ENCODE data around the gene TMEM200A.
"Not testable (repeated sequence)": the region's sequence is repeated elsewhere in the genome, so short reads cannot be mapped to it uniquely, and the experiment has no call there.

TMEM200A gene

GRCh38 chr6:130365166-130366106, at the start of gene TMEM200A:
TSS of gene TMEM200A (plus strand) at chr6:130366017. CDS start at chr6:130440423, 74,406 bp downstream.
- peaks cover 0 to 2% (median 0%) of the 10 kb centered on the region in 5 donors for H3K9me3 ChIP-seq (ENCODE audit: control insufficient read depth in 5 of 5, low read length in 5 of 5)
- H3K9ac ChIP-seq (ENCODE audit: low read length in 5 of 5): no peak within 1 kb of the TSS
- peak within 1 kb of the TSS; percentile 8 to 72 (median 62) for H3K4me3 ChIP-seq (ENCODE audit: low read depth in 1 of 5, low read length in 5 of 5)
- H3K36me3 ChIP-seq (ENCODE audit: control insufficient read depth in 5 of 5, insufficient read depth in 5 of 5, low read length in 5 of 5): no peaks in the 10 kb centered on the region
- H3K4me1 ChIP-seq (ENCODE audit: control insufficient read depth in 5 of 5, insufficient read depth in 5 of 5, low read length in 5 of 5): peaks cover 0 to 20% (median 17%) of the 10 kb centered on the region in 5 donors
- peaks cover 6 to 31% (median 17%) of the 10 kb centered on the region in 5 donors for H3K27me3 ChIP-seq (ENCODE audit: control insufficient read depth in 5 of 5, insufficient read depth in 4 of 5, low read length in 5 of 5)
- no peak within 1 kb of the TSS for H3K27ac ChIP-seq (ENCODE audit: low read depth, low read length)

GRCh38 chr6:130320908-130321307, 44.9 kb upstream of the TMEM200A start:
- H3K9ac ChIP-seq (ENCODE audit: low read length in 5 of 5): no peak overlapping the region
- H3K27me3 ChIP-seq (ENCODE audit: control insufficient read depth in 5 of 5, insufficient read depth in 4 of 5, low read length in 5 of 5): no peaks in the 10 kb centered on the region
- no peak overlapping the region for H3K4me3 ChIP-seq (ENCODE audit: low read depth in 1 of 5, low read length in 5 of 5)
- no peaks in the 10 kb centered on the region for H3K36me3 ChIP-seq (ENCODE audit: control insufficient read depth in 5 of 5, insufficient read depth in 5 of 5, low read length in 5 of 5)
- H3K27ac ChIP-seq (ENCODE audit: low read depth, low read length): no peak overlapping the region
- H3K4me1 ChIP-seq (ENCODE audit: control insufficient read depth in 5 of 5, insufficient read depth in 5 of 5, low read length in 5 of 5): no peaks in the 10 kb centered on the region
- H3K9me3 ChIP-seq (ENCODE audit: control insufficient read depth in 5 of 5, low read length in 5 of 5): no peaks in the 10 kb centered on the region

- Histone ChIP-seq H3K27ac (ENCODE audit: low read depth, low read length) (no peak overlapping the region), H3K4me1 (ENCODE audit: control insufficient read depth in 5 of 5, insufficient read depth in 5 of 5, low read length in 5 of 5) (no peaks in the 10 kb centered on the region), H3K4me3 (ENCODE audit: low read depth in 1 of 5, low read length in 5 of 5) (no peak overlapping the region), H3K27me3 (ENCODE audit: control insufficient read depth in 5 of 5, insufficient read depth in 4 of 5, low read length in 5 of 5) (no peaks in the 10 kb centered on the region), H3K9me3 (ENCODE audit: control insufficient read depth in 5 of 5, low read length in 5 of 5) (no peaks in the 10 kb centered on the region), H3K36me3 (ENCODE audit: control insufficient read depth in 5 of 5, insufficient read depth in 5 of 5, low read length in 5 of 5) (no peaks in the 10 kb centered on the region), H3K9ac (ENCODE audit: low read length in 5 of 5) (no peak overlapping the region)
Observed at GRCh38 chr6:130322673-130323268, 43.0 kb upstream of the TMEM200A start.

GRCh38 chr6:130324657-130325056, 41.2 kb upstream of the TMEM200A start:
- no peak overlapping the region for H3K4me3 ChIP-seq (ENCODE audit: low read depth in 1 of 5, low read length in 5 of 5)
- no peak overlapping the region for H3K9ac ChIP-seq (ENCODE audit: low read length in 5 of 5)

GRCh38 chr6:130326496-130326895, 39.3 kb upstream of the TMEM200A start:
- no peaks in the 10 kb centered on the region for H3K36me3 ChIP-seq (ENCODE audit: control insufficient read depth in 5 of 5, insufficient read depth in 5 of 5, low read length in 5 of 5)
- H3K9me3 ChIP-seq (ENCODE audit: control insufficient read depth in 5 of 5, low read length in 5 of 5): no peaks in the 10 kb centered on the region
- H3K4me3 ChIP-seq (ENCODE audit: low read depth in 1 of 5, low read length in 5 of 5): no peak overlapping the region
- H3K27me3 ChIP-seq (ENCODE audit: control insufficient read depth in 5 of 5, insufficient read depth in 4 of 5, low read length in 5 of 5): no peaks in the 10 kb centered on the region
- no peak overlapping the region for H3K27ac ChIP-seq (ENCODE audit: low read depth, low read length)
- no peak overlapping the region for H3K9ac ChIP-seq (ENCODE audit: low read length in 5 of 5)
- H3K4me1 ChIP-seq (ENCODE audit: control insufficient read depth in 5 of 5, insufficient read depth in 5 of 5, low read length in 5 of 5): no peaks in the 10 kb centered on the region

More at GRCh38 chr6:130324657-130325056, 41.2 kb upstream of the TMEM200A start:
- no peaks in the 10 kb centered on the region for H3K27me3 ChIP-seq (ENCODE audit: control insufficient read depth in 5 of 5, insufficient read depth in 4 of 5, low read length in 5 of 5)
- H3K9me3 ChIP-seq (ENCODE audit: control insufficient read depth in 5 of 5, low read length in 5 of 5): no peaks in the 10 kb centered on the region
- H3K36me3 ChIP-seq (ENCODE audit: control insufficient read depth in 5 of 5, insufficient read depth in 5 of 5, low read length in 5 of 5): no peaks in the 10 kb centered on the region
- H3K27ac ChIP-seq (ENCODE audit: low read depth, low read length): no peak overlapping the region
- no peaks in the 10 kb centered on the region for H3K4me1 ChIP-seq (ENCODE audit: control insufficient read depth in 5 of 5, insufficient read depth in 5 of 5, low read length in 5 of 5)

- no peaks in the 10 kb centered on the region for H3K36me3 ChIP-seq (ENCODE audit: control insufficient read depth in 5 of 5, insufficient read depth in 5 of 5, low read length in 5 of 5)
- no peak overlapping the region for H3K4me3 ChIP-seq (ENCODE audit: low read depth in 1 of 5, low read length in 5 of 5)
- H3K4me1 ChIP-seq (ENCODE audit: control insufficient read depth in 5 of 5, insufficient read depth in 5 of 5, low read length in 5 of 5): no peaks in the 10 kb centered on the region
- peaks cover 0 to 3% (median 0%) of the 10 kb centered on the region in 5 donors for H3K27me3 ChIP-seq (ENCODE audit: control insufficient read depth in 5 of 5, insufficient read depth in 4 of 5, low read length in 5 of 5)
- no peak overlapping the region for H3K9ac ChIP-seq (ENCODE audit: low read length in 5 of 5)
- H3K9me3 ChIP-seq (ENCODE audit: control insufficient read depth in 5 of 5, low read length in 5 of 5): no peaks in the 10 kb centered on the region
- no peak overlapping the region for H3K27ac ChIP-seq (ENCODE audit: low read depth, low read length)
Observed at GRCh38 chr6:130337534-130337933, 28.3 kb upstream of the TMEM200A start.

- H3K4me1 ChIP-seq (ENCODE audit: control insufficient read depth in 5 of 5, insufficient read depth in 5 of 5, low read length in 5 of 5); H3K4me3 ChIP-seq (ENCODE audit: low read depth in 1 of 5, low read length in 5 of 5); H3K27ac ChIP-seq (ENCODE audit: low read depth, low read length); H3K9me3 ChIP-seq (ENCODE audit: control insufficient read depth in 5 of 5, low read length in 5 of 5); H3K9ac ChIP-seq (ENCODE audit: low read length in 5 of 5); H3K36me3 ChIP-seq (ENCODE audit: control insufficient read depth in 5 of 5, insufficient read depth in 5 of 5, low read length in 5 of 5); H3K27me3 ChIP-seq (ENCODE audit: control insufficient read depth in 5 of 5, insufficient read depth in 4 of 5, low read length in 5 of 5): not testable (repeated sequence)
Observed at GRCh38 chr6:130346324-130346723, 19.5 kb upstream of the TMEM200A start.

- no peak overlapping the region for H3K27ac ChIP-seq (ENCODE audit: low read depth, low read length)
- H3K9ac ChIP-seq (ENCODE audit: low read length in 5 of 5): no peak overlapping the region
- H3K27me3 ChIP-seq (ENCODE audit: control insufficient read depth in 5 of 5, insufficient read depth in 4 of 5, low read length in 5 of 5): no peaks in the 10 kb centered on the region
- no peaks in the 10 kb centered on the region for H3K4me1 ChIP-seq (ENCODE audit: control insufficient read depth in 5 of 5, insufficient read depth in 5 of 5, low read length in 5 of 5)
- H3K36me3 ChIP-seq (ENCODE audit: control insufficient read depth in 5 of 5, insufficient read depth in 5 of 5, low read length in 5 of 5): no peaks in the 10 kb centered on the region
- peaks cover 0 to 2% (median 0%) of the 10 kb centered on the region in 5 donors for H3K9me3 ChIP-seq (ENCODE audit: control insufficient read depth in 5 of 5, low read length in 5 of 5)
- no peak overlapping the region for H3K4me3 ChIP-seq (ENCODE audit: low read depth in 1 of 5, low read length in 5 of 5)
Observed at GRCh38 chr6:130354322-130354721, 11.5 kb upstream of the TMEM200A start.

GRCh38 chr6:130355572-130355971, 10.2 kb upstream of the TMEM200A start:
- Histone ChIP-seq H3K27me3 (ENCODE audit: control insufficient read depth in 5 of 5, insufficient read depth in 4 of 5, low read length in 5 of 5) (no peaks in the 10 kb centered on the region), H3K36me3 (ENCODE audit: control insufficient read depth in 5 of 5, insufficient read depth in 5 of 5, low read length in 5 of 5) (no peaks in the 10 kb centered on the region), H3K4me1 (ENCODE audit: control insufficient read depth in 5 of 5, insufficient read depth in 5 of 5, low read length in 5 of 5) (no peaks in the 10 kb centered on the region), H3K9me3 (ENCODE audit: control insufficient read depth in 5 of 5, low read length in 5 of 5) (peaks cover 0 to 2% (median 0%) of the 10 kb centered on the region in 5 donors), H3K4me3 (ENCODE audit: low read depth in 1 of 5, low read length in 5 of 5) (no peak overlapping the region), H3K9ac (ENCODE audit: low read length in 5 of 5) (no peak overlapping the region), H3K27ac (ENCODE audit: low read depth, low read length) (no peak overlapping the region)

GRCh38 chr6:130357436-130357835, 8.4 kb upstream of the TMEM200A start:
- Histone ChIP-seq H3K4me1 (ENCODE audit: control insufficient read depth in 5 of 5, insufficient read depth in 5 of 5, low read length in 5 of 5) (no peaks in the 10 kb centered on the region), H3K9me3 (ENCODE audit: control insufficient read depth in 5 of 5, low read length in 5 of 5) (peaks cover 0 to 2% (median 0%) of the 10 kb centered on the region in 5 donors), H3K27ac (ENCODE audit: low read depth, low read length) (no peak overlapping the region), H3K27me3 (ENCODE audit: control insufficient read depth in 5 of 5, insufficient read depth in 4 of 5, low read length in 5 of 5) (no peaks in the 10 kb centered on the region), H3K36me3 (ENCODE audit: control insufficient read depth in 5 of 5, insufficient read depth in 5 of 5, low read length in 5 of 5) (no peaks in the 10 kb centered on the region), H3K4me3 (ENCODE audit: low read depth in 1 of 5, low read length in 5 of 5) (no peak overlapping the region), H3K9ac (ENCODE audit: low read length in 5 of 5) (no peak overlapping the region)
